ENCODE results near the gene ITGAX.
"Not testable (repeated sequence)": the region's sequence is repeated elsewhere in the genome, so short reads cannot be mapped to it uniquely, and the experiment has no call there.

ITGAX gene

DNA sequence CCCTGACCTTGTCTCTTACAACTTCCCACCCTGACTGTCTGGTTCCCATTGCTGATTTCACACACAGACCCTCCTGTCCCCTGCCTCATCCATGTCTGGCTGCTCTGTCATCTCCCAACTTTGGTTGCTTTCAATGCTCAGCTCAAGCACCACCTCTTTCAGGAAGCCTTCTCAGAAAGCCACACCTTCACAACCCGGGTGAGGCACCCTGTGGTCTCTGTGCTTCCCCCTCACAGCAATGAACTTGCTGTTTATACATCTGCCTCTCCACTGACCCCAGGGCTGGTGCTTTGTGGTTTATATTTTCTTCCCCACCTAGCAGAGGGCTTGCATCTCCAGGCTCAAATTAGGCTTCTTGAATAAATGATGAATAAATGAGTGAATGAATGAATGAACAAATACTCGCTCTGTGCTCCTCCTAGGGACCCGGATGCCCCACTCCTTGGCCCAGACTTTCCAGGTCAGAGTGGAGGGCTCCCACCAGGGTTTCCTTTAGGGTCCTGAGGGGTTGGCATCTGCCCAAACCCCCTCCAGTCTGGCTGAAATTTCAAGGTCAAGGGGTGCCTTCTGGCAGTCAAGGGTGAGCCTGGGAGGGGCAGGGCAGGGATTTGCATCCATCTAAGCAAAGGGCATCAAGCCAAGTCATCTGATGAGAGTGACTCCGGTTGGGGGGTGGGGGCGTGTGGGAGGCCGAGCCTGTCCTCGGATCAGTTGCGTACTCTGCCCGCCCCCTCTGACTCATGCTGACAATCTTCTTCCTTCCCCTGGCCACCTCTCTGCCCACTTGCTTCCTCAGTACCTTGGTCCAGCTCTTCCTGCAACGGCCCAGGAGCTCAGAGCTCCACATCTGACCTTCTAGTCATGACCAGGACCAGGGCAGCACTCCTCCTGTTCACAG, at the start of gene ITGAX:
Gene ITGAX, plus strand, starts transcription at position 783 of the 898 bp plus-strand sequence. Its CDS starts 79 bp downstream, at position 862.
- no peak for DNase-seq (ENCODE audit: low spot score)

- DNase-seq (ENCODE audit: low spot score): no peak
These were observed 49.8 kb upstream of the ITGAX start for GRCh38 chr16:31305219-31305618.

GRCh38 chr16:31308381-31308780, 46.6 kb upstream of the ITGAX start:
- DNase-seq (ENCODE audit: low spot score): not testable (repeated sequence)

DNA sequence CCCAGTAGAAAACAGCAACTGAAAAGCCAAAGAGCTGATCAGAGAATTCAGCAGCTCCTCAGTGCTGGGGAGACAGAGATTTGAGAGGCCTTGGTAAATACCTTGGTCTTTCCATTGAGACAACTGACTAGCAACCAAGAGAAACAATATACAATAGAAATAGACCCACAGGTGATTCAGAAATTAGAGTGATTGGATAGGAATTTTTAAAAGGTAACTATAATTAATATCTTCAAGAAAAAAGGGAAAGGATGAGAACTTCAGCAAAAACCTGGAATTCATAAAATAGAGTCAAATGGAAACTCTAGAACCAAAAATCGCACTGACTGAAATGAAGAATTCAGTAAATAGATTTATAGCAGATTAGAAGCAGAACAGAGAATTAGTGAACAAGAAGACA, 32.5 kb upstream of the ITGAX start:
- no peak for DNase-seq (ENCODE audit: low spot score)

DNA sequence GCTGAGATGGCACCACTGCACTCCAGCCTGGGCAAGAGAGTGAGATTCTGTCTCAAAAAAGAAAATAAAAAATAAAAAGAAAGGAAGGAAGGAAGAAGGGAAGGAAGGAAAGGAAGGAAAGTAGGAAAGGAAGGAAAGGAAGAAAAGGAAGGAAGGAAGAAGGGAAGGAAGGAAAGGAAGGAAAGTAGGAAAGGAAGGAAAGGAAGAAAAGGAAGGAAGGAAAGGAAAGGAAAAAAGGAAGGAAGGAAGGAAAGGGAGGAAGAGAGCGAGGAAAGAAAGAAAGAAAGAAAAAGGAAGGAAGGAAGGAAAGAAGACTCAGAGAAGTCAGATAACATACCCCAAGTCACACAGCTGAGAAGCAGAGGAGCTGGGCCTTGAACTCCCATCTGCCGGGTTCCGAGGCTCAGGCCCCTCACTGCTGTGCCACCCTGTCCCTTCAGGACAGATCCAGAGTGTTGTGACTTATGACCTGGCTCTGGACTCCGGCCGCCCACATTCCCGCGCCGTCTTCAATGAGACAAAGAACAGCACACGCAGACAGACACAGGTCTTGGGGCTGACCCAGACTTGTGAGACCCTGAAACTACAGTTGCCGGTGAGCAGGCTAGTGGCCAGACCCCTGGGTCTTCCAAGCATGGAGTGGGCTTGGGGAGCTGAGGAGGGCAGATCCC, 30.9 kb upstream of the ITGAX start:
- DNase-seq (ENCODE audit: low spot score): no peak

DNA sequence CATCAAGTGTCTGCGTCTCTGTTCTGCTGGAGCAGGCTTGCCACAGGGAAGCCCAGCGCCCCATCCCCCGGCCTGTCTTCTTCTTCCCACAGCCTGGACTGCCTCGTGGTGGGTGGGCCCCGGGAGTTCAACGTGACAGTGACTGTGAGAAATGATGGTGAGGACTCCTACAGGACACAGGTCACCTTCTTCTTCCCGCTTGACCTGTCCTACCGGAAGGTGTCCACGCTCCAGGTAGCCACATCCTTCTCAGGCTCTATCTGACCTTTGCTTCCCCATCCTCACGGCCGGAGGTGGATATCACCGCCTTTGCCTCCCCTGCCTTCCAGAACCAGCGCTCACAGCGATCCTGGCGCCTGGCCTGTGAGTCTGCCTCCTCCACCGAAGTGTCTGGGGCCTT, 29.8 kb upstream of the ITGAX start:
- DNase-seq (ENCODE audit: low spot score): no peak

GRCh38 chr16:31327646-31328225, 27.2 kb upstream of the ITGAX start:
- no peak for DNase-seq (ENCODE audit: low spot score)

DNA sequence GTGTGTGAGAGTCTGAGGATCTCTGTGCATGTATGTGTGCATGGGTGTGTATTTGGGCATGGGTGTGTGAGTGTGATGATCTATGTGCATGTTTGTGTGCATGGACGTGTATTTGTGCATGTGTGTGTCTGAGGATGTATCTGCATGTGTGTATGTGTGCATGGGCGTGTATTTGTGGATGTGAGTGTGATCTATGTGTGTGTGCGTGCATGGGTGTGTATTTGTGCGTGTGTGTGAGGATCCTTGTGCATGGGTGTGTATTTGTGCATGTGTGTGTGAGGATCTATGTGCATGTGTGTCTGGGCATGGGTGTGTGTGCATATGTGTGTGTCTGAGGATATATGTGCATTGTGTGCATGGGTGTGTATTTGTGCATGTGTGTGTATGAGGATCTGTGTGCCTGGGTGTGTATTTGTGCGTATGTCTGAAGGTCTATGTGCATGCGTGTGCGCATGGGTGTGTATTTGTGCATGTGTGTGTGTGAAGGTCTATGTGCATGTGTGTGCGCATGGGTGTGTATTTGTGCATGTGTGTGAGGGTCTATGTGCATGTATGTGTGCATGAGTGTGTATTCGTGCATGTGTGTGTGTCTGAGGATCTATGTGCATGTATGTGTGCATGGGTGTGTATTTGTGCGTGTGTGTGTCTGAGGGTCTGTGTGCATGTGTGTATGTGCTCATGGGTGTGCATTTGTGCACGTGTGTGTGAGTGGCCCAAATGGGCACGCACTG, 26.5 kb upstream of the ITGAX start:
- DNase-seq (ENCODE audit: low spot score): no peak

GRCh38 chr16:31329671-31330552, 25.1 kb upstream of the ITGAX start:
- DNase-seq (ENCODE audit: low spot score): no peak

GRCh38 chr16:31330553-31330890, 24.5 kb upstream of the ITGAX start:
- DNase-seq (ENCODE audit: low spot score): no peak

DNA sequence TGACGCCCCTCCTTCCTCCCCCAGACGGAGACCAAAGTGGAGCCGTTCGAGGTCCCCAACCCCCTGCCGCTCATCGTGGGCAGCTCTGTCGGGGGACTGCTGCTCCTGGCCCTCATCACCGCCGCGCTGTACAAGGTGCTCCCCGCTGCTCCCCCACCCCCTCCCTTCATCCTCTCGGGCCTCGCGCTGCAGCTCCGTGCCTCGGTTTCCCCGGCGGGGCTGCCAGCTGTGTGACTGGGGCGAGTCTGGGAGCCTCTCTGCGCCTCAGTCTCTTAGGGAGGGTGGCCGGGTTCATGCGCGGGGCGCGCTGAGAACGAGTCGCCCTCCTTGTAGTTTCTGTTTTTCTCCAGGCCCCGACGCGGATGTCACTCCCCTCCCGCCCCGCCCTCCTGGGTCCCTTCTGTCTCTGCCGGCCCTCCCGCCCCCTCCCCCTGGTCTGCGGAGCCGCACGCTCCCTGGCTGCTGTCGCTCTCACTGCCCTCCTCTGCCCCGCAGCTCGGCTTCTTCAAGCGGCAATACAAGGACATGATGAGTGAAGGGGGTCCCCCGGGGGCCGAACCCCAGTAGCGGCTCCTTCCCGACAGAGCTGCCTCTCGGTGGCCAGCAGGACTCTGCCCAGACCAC, 23.7 kb upstream of the ITGAX start:
- DNase-seq (ENCODE audit: low spot score): no peak

DNA sequence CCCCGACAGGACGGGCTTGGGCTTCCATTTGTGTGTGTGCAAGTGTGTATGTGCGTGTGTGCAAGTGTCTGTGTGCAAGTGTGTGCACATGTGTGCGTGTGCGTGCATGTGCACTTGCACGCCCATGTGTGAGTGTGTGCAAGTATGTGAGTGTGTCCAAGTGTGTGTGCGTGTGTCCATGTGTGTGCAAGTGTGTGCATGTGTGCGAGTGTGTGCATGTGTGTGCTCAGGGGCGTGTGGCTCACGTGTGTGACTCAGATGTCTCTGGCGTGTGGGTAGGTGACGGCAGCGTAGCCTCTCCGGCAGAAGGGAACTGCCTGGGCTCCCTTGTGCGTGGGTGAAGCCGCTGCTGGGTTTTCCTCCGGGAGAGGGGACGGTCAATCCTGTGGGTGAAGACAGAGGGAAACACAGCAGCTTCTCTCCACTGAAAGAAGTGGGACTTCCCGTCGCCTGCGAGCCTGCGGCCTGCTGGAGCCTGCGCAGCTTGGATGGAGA, 23.1 kb upstream of the ITGAX start:
- DNase-seq (ENCODE audit: low spot score): no peak

DNA sequence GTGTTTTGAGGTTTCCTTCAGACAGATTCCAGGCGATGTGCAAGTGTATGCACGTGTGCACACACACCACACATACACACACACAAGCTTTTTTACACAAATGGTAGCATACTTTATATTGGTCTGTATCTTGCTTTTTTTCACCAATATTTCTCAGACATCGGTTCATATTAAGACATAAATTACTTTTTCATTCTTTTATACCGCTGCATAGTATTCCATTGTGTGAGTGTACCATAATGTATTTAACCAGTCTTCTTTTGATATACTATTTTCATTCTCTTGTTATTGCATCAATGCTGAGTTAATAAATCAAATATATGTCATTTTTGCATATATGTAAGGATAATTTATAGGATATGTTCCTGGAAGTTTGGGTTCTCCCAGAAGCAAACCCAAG, 22.4 kb upstream of the ITGAX start:
- DNase-seq (ENCODE audit: low spot score): no peak

GRCh38 chr16:31333686-31334649, 21.0 kb upstream of the ITGAX start:
- DNase-seq (ENCODE audit: low spot score): no peak

DNA sequence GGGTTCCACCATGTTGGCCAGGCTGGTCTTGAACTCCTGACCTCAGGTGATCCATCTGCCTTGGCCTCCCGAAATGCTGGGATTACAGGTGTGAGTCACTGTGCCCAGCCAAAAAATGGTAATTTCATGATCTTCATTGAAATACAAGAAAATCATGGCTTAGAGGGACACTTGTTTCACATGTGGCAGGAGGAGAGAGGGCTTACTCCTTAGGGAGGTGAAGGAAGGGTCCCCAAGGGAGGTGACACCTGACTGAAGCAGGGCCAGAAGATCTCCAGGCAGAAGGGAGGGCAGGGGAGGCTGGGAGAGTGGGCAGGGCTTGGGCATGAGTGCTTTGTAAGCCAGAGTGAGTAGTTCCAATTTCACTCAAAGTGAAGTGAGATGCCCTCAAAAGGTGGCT, 20.0 kb upstream of the ITGAX start:
- no peak for DNase-seq (ENCODE audit: low spot score)

DNA sequence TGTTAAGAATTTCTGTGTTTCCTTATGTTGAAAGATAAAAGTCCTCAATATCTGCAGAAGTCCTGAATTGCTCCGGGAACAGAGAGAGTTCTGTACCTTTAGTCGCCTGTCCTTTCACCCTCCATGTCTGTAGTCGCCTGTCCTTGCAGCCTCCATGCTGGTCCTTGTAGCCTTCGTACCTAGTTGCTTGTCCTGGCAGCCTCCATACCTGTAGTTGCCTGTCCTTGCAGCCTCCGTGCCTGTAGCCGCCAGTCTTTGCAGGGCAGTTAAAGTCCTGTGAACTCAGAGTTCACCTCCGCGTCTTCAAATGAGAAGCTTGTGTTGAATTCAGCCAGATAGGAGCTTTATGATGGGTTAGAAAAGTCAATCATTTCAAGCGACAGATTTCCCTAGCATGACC, 19.5 kb upstream of the ITGAX start:
- DNase-seq (ENCODE audit: low spot score): no peak

DNA sequence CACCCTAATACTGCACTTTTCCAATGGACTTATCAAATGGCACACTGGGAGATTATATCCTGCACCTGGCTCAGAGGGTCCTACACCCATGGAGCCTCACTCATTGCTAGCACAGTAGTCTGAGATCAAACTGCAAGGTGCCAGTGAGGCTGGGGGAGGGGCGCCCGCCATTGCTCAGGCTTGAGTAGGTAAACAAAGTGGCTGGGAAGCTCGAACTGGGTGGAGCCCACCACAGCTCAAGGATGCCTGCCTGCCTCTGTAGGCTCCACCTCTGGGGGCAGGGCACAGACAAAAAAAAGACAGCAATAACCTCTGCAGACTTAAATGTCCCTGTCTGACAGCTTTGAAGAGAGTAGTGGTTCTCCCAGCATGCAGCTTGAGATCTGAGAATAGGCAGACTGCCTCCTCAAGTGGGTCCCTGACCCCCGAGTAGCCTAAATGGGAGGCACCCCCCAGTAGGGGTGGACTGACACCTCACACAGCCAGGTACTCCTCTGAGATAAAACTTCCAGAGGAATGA, 16.8 kb upstream of the ITGAX start:
- DNase-seq (ENCODE audit: low spot score): not testable (repeated sequence)

DNA sequence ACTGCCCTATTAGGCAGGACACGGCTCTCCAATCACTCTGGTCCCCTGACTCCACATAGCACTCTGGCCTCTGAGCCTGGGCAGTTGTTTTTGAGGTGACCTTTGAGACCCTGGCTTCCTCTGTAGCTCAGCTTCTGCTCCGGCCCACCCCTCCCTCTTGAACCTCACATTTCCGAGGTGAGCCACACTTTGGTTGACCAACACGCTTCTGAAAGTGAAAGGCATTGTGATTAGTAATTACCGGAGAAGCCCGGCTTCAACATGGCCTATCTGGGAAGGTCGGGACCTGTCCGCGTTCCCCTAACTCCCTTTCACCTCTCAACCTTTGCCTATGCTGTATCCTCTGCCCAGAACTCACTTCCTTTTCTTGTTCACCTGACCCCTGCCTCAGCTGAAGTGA, 10.3 kb upstream of the ITGAX start:
- no peak for DNase-seq (ENCODE audit: low spot score)

DNA sequence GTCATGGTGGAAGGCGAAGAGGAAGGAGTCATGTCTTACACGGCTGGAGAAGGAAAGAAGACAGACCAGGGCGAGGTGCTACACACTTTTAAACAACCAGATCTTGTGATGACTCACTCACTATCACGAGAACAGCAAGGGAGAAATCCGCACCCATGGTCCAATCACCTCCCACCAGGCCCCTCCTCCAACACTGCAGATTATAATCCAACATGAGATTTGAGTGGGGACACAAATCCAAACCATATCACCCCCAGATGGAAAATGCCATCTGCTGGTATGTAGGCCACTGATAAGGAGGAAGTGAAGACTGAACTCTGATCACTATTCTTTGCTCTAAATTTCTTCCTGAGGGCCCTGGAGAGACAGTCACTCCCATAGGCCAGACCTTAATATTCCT, 7.5 kb upstream of the ITGAX start:
- DNase-seq (ENCODE audit: low spot score): no peak
